ENCODE measurements around the gene CLEC16A. TPM values are rescaled to one million over a fixed set of nuclear protein-coding genes. Genes with fewer than 3 reads are reported as not detected.

CLEC16A gene
- total RNA-seq, 1 donor from 2014 or later: 20.9 TPM

DNA sequence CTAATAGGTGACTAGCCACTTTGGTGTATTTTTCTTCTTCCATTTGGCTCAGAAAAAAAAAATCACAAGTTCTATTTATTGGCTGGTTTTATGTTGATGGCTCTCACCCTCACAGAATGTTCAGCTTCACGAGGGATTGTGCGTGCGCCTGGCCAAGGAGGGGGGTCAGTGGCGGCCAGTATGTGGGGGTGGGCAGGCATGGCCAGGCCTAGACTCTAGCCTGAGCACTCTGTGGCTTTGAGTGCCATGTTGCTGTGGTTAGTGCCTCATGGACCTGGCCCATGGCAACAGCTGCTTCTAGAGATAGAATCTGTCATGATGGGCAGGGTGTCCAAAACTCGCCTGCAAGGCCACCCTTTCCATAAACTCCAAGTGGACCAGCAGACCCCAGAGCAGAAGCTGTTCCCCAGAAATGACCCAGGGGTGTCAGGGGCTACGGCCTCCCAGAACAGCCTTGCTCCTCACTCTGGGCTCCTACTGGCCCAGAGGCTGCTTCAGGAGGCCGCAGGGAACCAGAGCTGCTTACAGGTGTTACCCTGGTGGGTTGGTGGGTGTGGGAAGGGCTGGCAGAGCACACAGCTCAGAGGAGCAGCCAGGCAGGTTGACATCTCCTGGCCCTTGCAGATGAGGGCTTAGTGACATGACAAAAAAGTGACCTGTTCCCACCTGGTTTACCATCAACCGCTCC, 186.8 kb downstream of the CLEC16A start:
- ATAC-seq (ENCODE audit: poor library complexity) (no peak), DNase-seq (no peak)
- intact Hi-C loops (cut with DNase I): no loop called here

- DNase-seq: peak; percentile 61
- intact Hi-C loops (cut with DNase I): no loop called here
- ATAC-seq (ENCODE audit: poor library complexity): peak; percentile 26
Measured at GRCh38 chr16:11131706-11132105, 187.3 kb downstream of the CLEC16A start.

GRCh38 chr16:11133344-11133943, 189.1 kb downstream of the CLEC16A start:
- ATAC-seq (ENCODE audit: poor library complexity) (peak; percentile 71), DNase-seq (peak; percentile 88)
- intact Hi-C loops (cut with DNase I): no loop called here

DNA sequence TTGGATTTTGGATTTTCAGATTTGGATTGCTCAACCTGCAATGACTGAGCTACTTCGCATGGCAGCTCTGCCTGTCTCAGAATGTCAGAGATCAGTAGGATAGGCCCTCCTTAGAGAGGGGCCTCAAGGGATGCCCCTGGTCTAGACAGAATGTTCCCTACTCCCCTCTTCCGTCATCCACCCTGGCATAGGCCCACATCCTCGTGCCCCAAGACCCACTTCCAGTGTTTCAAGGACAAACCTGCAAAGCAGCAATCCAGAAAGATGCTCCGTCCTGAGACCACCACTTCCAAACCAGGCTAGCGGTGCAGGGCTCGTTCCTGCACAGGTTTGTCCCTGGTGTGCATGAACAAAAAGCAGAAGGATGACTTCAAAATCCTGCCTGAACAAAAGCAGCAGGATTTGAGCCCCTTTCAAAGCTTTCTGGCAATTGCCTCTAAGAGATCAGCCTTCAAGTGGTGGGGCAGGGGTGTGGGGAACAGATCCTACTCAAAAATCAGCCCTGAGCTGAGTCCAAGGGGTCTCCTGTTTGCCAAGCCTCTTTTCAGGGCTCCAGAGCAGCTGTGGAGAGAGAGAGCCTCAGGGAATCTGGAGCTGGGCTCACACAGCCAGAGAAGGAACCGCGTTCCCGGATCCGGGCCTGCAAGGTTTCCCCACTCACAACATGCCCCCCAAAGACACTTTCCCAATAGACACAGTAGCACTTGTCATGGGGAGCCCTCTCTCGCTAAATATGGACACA, 190.5 kb downstream of the CLEC16A start:
- intact Hi-C loops (cut with DNase I): no loop called here

GRCh38 chr16:11135464-11135973, 191.2 kb downstream of the CLEC16A start:
- intact Hi-C loops (cut with DNase I): no loop called here
- ATAC-seq (ENCODE audit: poor library complexity) (peak; percentile 60), DNase-seq (no peak)

More for the DNA sequence above, 190.5 kb downstream of the CLEC16A start:
- DNase-seq (no peak), ATAC-seq (ENCODE audit: poor library complexity) (peak; percentile 42)

- ATAC-seq (ENCODE audit: poor library complexity) (peak; percentile 44), DNase-seq (peak; percentile 78)
- intact Hi-C loops (cut with DNase I): no loop called here
Measured at GRCh38 chr16:11136600-11136999, 192.2 kb downstream of the CLEC16A start.

GRCh38 chr16:11138022-11138768, 193.8 kb downstream of the CLEC16A start:
- ATAC-seq (ENCODE audit: poor library complexity): no peak

GRCh38 chr16:11138769-11139325, 194.5 kb downstream of the CLEC16A start:
- intact Hi-C loops (cut with DNase I): no loop called here
- DNase-seq: no peak
- no peak for ATAC-seq (ENCODE audit: poor library complexity)

More at GRCh38 chr16:11138022-11138768, 193.8 kb downstream of the CLEC16A start:
- intact Hi-C loops (cut with DNase I): no loop called here
- DNase-seq: no peak

DNA sequence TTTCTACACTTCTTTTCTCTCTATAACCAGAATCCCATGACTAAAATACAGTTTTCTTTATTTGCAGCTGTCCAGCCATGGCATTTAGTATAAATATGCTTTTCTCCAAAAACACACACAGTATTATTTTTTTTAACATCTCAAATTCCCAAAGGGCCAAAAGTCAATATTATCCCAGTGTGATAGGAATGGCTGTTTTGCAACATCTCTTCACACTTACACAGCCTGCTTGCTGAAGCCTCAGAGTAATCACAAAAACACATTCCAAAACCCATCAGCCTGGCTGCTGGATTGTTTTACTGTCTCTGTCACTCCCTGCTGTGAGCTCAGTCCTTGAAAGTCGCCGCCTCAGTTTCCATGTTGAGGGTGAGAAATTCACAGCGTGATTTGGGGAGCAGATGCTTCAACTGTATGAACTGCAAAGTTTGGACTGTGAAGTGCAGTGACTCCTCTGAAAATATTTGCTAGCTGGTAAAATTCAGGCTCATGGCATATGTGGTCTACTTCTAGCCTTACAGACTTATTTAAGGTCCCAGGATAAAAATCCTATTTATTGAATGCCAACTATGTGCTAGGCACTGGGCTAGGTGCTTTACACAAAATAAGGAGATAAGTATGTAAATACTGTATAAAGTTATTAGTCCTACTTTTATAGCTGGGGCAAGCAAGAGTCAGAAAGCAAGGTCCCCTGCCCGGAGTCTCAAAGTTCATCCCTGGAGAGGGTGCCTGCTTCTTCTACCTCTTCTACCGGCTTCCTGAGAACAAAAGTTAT, 195.1 kb downstream of the CLEC16A start:
- intact Hi-C loops (cut with DNase I): no loop called here
- ATAC-seq (ENCODE audit: poor library complexity) (peak; percentile 13), DNase-seq (no peak)

DNA sequence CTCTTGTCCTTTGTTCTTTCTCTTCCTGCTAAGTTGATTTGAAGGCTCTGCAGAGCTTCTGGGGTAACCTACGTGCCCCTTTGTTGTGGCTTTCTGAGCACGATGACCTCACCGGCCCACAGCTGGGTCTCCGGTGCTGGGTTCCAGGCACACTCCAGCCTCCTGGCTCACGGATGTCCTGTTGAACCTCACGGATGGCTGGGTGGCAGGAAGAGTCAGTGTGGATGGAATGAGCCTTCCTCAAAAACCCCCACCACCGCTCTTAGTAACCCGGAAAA, 195.7 kb downstream of the CLEC16A start:
- DNase-seq: no peak
- ATAC-seq (ENCODE audit: poor library complexity): no peak
- intact Hi-C loops (cut with DNase I): no loop called here

DNA sequence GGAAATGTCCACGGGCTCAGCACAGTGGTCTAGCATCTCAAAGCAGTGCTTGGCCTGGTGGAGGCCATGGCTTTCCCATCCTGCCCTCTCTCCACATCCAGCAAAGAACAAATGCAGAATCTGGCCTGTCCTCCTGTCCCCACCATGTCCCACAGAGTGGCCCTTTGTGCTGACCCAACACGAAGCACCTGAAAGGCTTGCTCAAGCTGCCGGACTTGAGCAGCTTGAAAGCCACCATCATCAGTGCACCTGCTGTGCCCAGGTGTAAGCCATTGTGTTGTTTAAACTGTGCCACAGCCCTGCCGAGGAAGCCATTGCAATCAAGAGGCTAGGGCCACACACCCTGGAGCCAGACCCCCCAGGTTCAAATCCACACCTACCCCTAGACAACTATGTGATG, 196.1 kb downstream of the CLEC16A start:
- DNase-seq (no peak), ATAC-seq (ENCODE audit: poor library complexity) (no peak)
- intact Hi-C loops (cut with DNase I): no loop called here

- ATAC-seq (ENCODE audit: poor library complexity): peak; percentile 57
- DNase-seq: no peak
- intact Hi-C loops (cut with DNase I): no loop called here
Measured at GRCh38 chr16:11140867-11141266, 196.5 kb downstream of the CLEC16A start.

- no peak for ATAC-seq (ENCODE audit: poor library complexity)
- intact Hi-C loops (cut with DNase I): no loop called here
- DNase-seq: no peak
Measured at GRCh38 chr16:11141409-11142260, 197.3 kb downstream of the CLEC16A start.

DNA sequence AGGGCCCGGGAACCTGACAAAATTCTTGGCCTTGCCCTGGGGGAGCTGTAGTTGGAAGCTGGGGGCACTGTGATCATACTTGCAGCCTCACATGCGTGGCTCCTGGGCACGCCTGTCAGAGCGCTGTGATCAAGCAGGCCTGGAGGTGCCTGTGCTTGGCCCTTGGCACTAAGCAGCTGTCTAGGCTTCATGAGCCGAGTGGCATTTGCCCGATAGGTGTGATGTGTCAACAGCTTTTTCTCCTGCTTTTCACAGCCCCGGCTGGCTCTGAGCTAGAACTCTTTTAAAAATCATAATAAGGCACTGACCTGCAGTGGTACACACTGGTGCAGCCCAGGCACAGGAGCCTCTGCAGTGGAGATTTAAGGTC, 197.9 kb downstream of the CLEC16A start:
- intact Hi-C loops (cut with DNase I): no loop called here
- DNase-seq (no peak), ATAC-seq (ENCODE audit: poor library complexity) (peak; percentile 64)

- intact Hi-C loops (cut with DNase I): no loop called here
- DNase-seq: no peak
Measured at GRCh38 chr16:11142951-11143350, 198.6 kb downstream of the CLEC16A start.

GRCh38 chr16:11143372-11144035, 199.1 kb downstream of the CLEC16A start:
- no peak for DNase-seq
- no peak for ATAC-seq (ENCODE audit: poor library complexity)
- intact Hi-C loops (cut with DNase I): no loop called here

More at GRCh38 chr16:11142951-11143350, 198.6 kb downstream of the CLEC16A start:
- ATAC-seq (ENCODE audit: poor library complexity): no peak

GRCh38 chr16:11144122-11144521, 199.8 kb downstream of the CLEC16A start:
- ATAC-seq (ENCODE audit: poor library complexity): peak; percentile 43
- intact Hi-C loops (cut with DNase I): no loop called here
- DNase-seq: peak; percentile 68

Measured in Right ventricle myocardium superior (tissue), 1 donor.